PC-9 (cell line): ENCODE data around the gene IL18. TPM values are rescaled to one million over a fixed set of nuclear protein-coding genes. Genes with fewer than 3 reads are reported as not detected.

Source experiments
- BruUV-seq: library from RNA; stranded (reverse); fragments of 400-500 nt; replicated peaks from 2 replicates; lab custom pipeline; 2021; lab: Mats Ljungman, UMichigan
- CTCF ChIA-PET: fragments of 300-600 bp; sonication (Branson Sonifier 250); formaldehyde crosslinking; loops from one replicate; lab custom pipeline; 2022; ENCODE audit warnings: antibody characterized with exemption; lab: Charles Lee
- POLR2A ChIA-PET: fragments of 300-600 bp; sonication (Branson Sonifier 250); formaldehyde crosslinking; loops from one replicate; lab custom pipeline; 2022; ENCODE audit warnings: antibody characterized with exemption; ENCODE audit not compliant: unreplicated experiment; lab: Charles Lee
- DNase-seq, 2 experiments: peaks; one replicate each; pipeline versions ENCODE4 v3.0.0 to v3.0.0-alpha.2; 2015 to 2022; ENCODE audit warnings: mixed read lengths in 1 of 2
- H2AFZ ChIP-seq: fragments of 200-600 bp; sonication (generic); 2 replicates; pipeline ENCODE4 v1.8.1; 2017; ENCODE audit warnings: antibody characterized with exemption
- H3F3A ChIP-seq: fragments of 200-600 bp; sonication (generic); 2 replicates; pipeline ENCODE4 v1.8.1; 2017; ENCODE audit warnings: antibody characterized with exemption, mild to moderate bottlenecking, low read depth; ENCODE audit not compliant: insufficient read depth
- H3K27ac ChIP-seq: fragments of 200-600 bp; sonication (generic); 2 replicates; pipeline ENCODE4 v1.6.1; 2016; ENCODE audit warnings: mixed run types
- H3K27me3 ChIP-seq: fragments of 200-600 bp; sonication (generic); 2 replicates; pipeline ENCODE4 v1.6.1; 2016; ENCODE audit warnings: low read depth, mixed run types; ENCODE audit not compliant: insufficient read depth
- H3K36me3 ChIP-seq: fragments of 200-600 bp; sonication (generic); 2 replicates; pipeline ENCODE4 v1.6.1; 2016; ENCODE audit warnings: low read depth, mixed run types
- H3K4me1 ChIP-seq: fragments of 200-600 bp; sonication (generic); replicated peaks from 2 replicates; pipeline ENCODE4 v1.6.1; 2016; ENCODE audit warnings: mixed run types; ENCODE audit not compliant: insufficient read depth
- H3K4me2 ChIP-seq: fragments of 200-600 bp; sonication (generic); 2 replicates; pipeline ENCODE4 v1.6.1; 2017; ENCODE audit warnings: mixed run types
- H3K4me3 ChIP-seq: fragments of 200-600 bp; sonication (generic); 2 replicates; pipeline ENCODE4 v1.6.1; 2016; ENCODE audit warnings: mixed run types
- H3K79me2 ChIP-seq: fragments of 200-600 bp; sonication (generic); 2 replicates; pipeline ENCODE4 v1.6.1; 2017; ENCODE audit warnings: low read depth, mixed run types
- H3K9me2 ChIP-seq: fragments of 200-600 bp; sonication (generic); 2 replicates; pipeline ENCODE4 v1.8.1; 2017; ENCODE audit warnings: mild to moderate bottlenecking; ENCODE audit not compliant: insufficient read depth
- H3K9me3 ChIP-seq: fragments of 200-600 bp; sonication (generic); 2 replicates; pipeline ENCODE4 v1.8.1; 2016; ENCODE audit warnings: low read depth; ENCODE audit not compliant: insufficient read depth
- H4K20me1 ChIP-seq: fragments of 200-600 bp; sonication (generic); 2 replicates; pipeline ENCODE4 v1.8.1; 2017; ENCODE audit not compliant: insufficient read depth
- EZH2 ChIP-seq: fragments of 200-600 bp; sonication (generic); IDR thresholded peaks from 2 replicates; pipeline ENCODE4 v1.8.0; 2017; ENCODE audit warnings: antibody characterized with exemption, low read depth
- intact Hi-C: fragments of 100-400 bp; cut with micrococcal nuclease; formaldehyde crosslinking; loops from one replicate; pipeline ENCODE4 v1.10.0; 2022; ENCODE audit not compliant: unreplicated experiment
- total RNA-seq: library from RNA; stranded (reverse); gene quantifications from 2 replicates; pipeline ENCODE4 v1.2.3, GENCODE V29; 2021
- TF ChIP-seq, protein P1 (sequence below): fragments of 200-600 bp; sonication (generic); conservative IDR thresholded peaks from 2 replicates; pipeline ENCODE4 v1.6.1; 2017; ENCODE audit warnings: mixed run types, antibody characterized with exemption, mild to moderate bottlenecking, moderate library complexity

Gene IL18
- total RNA-seq, 1 experiment from 2014 or later, result 42.8 TPM

DNA sequence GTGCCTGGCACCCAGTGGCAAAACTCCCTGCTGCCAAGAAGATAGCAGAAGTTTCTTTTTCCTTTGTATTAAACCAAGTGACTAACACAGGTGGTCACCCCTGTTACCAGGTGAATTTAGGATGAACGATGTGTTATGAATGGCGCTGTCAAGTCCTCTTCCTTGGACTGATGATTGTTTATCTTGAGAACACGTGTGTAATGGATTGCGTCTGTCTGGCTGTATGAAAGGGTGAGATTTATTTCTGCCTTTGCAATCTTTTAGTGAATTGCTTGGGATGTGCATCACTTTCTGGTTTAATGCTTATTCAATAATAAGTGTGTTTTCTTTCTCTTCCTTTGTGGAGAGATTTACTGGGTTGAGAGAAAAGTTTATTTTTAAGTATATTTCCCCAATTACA is 40.8 kb downstream of the IL18 start:
- no TSS peak for BruUV-seq
- Histone ChIP-seq H2AFZ (no peak overlapping the region), H3K9me3 (no peaks in the 10 kb centered on the region), H3K27me3 (no peaks in the 10 kb centered on the region), H3K79me2 (no peaks in the 10 kb centered on the region), H3K27ac (no peak overlapping the region), H3K4me2 (no peak overlapping the region), H3K36me3 (no peaks in the 10 kb centered on the region), H4K20me1 (no peaks in the 10 kb centered on the region), H3K9me2 (no peaks in the 10 kb centered on the region), H3F3A (peaks cover 5% of the 10 kb centered on the region), H3K4me3 (no peak overlapping the region), H3K4me1 (peaks cover 2% of the 10 kb centered on the region; the same call in 1 of the 2 replicates)
- CTCF ChIA-PET, result no interaction called here
- POLR2A ChIA-PET, result no interaction called here
- no peak for DNase-seq
- intact Hi-C loops, result no loop called here
- TF ChIP-seq, protein P1, sequence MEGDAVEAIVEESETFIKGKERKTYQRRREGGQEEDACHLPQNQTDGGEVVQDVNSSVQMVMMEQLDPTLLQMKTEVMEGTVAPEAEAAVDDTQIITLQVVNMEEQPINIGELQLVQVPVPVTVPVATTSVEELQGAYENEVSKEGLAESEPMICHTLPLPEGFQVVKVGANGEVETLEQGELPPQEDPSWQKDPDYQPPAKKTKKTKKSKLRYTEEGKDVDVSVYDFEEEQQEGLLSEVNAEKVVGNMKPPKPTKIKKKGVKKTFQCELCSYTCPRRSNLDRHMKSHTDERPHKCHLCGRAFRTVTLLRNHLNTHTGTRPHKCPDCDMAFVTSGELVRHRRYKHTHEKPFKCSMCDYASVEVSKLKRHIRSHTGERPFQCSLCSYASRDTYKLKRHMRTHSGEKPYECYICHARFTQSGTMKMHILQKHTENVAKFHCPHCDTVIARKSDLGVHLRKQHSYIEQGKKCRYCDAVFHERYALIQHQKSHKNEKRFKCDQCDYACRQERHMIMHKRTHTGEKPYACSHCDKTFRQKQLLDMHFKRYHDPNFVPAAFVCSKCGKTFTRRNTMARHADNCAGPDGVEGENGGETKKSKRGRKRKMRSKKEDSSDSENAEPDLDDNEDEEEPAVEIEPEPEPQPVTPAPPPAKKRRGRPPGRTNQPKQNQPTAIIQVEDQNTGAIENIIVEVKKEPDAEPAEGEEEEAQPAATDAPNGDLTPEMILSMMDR, result no peak
- TF ChIP-seq EZH2, result no peak

DNA sequence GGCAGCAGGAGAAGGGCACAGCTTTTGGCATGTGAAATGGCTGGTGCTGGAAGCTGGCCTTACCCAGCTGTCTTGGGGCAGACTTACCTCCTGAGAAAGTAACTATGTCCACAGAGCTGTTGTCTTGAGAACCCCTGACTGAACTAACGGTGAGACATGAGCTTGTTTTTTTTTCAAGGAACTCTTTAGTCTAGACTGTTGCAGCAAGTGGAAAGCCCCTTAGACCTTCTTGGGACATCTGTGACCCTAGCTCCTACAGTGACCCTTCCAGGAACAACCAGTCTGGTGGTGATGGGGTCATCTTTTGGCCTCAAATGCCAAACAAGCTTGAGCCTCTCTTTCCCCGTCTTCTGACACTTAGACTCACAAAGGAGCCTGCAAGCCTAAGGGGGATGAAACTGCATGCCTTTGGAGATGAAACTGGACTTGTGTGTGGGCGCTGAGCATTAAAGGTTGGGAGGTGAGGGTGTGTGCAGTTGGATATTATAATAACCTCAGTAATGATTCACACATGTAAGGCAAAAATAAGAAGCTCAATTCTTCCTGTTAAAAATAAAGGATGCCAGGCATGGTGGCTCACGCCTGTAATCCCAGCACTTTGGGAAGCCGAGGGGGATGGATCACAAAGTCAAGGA is 41.8 kb downstream of the IL18 start:
- no peaks in the 10 kb centered on the region; the same call in 1 of the 2 replicates for H3F3A ChIP-seq
- no peaks in the 10 kb centered on the region for H4K20me1 ChIP-seq
- H3K27me3 ChIP-seq, result no peaks in the 10 kb centered on the region
- H2AFZ ChIP-seq, result no peak overlapping the region
- CTCF ChIA-PET, result no interaction called here
- H3K27ac ChIP-seq, result no peak overlapping the region
- no TSS peak for BruUV-seq
- no peak overlapping the region for H3K4me2 ChIP-seq
- no peaks in the 10 kb centered on the region for H3K79me2 ChIP-seq
- no peaks in the 10 kb centered on the region for H3K4me1 ChIP-seq
- no peaks in the 10 kb centered on the region for H3K9me3 ChIP-seq
- H3K9me2 ChIP-seq, result no peaks in the 10 kb centered on the region
- no peak for DNase-seq
- H3K4me3 ChIP-seq, result no peak overlapping the region
- no peaks in the 10 kb centered on the region for H3K36me3 ChIP-seq
- intact Hi-C loops, result no loop called here
- POLR2A ChIA-PET, result no interaction called here
- no peak for TF ChIP-seq EZH2
- TF ChIP-seq, protein P1, result no peak

DNA sequence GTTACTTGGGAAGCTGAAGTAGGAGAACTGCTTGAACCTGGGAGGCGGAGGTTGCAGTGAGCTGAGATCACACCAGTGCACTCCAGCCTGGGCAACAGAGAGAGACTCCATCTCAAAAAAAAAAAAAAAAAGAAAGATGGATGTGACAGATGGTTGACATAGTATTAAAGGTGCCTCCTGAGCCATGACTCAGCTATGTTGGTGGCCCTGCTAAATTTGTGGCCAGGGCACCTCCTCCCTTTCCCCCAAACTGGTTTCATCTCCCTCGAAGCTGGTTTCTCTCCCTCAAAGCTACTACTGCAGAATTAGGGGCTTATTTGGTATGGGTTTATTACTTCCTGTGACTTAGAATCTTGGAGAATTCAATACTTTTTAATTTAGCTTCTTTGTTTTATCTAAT is 45.7 kb downstream of the IL18 start:
- Histone ChIP-seq H3K9me2 (no peaks in the 10 kb centered on the region), H3F3A (0 out of 2 replicates have a peak, but pooled peaks cover 4% of the 10 kb centered on the region), H3K36me3 (no peaks in the 10 kb centered on the region), H3K4me3 (no peak overlapping the region), H3K4me2 (no peak overlapping the region), H3K27me3 (no peaks in the 10 kb centered on the region), H4K20me1 (no peaks in the 10 kb centered on the region), H2AFZ (no peak overlapping the region), H3K27ac (no peak overlapping the region), H3K79me2 (no peaks in the 10 kb centered on the region), H3K9me3 (no peaks in the 10 kb centered on the region), H3K4me1 (peaks cover 3% of the 10 kb centered on the region; the same call in 1 of the 2 replicates)
- DNase-seq, result no peak
- BruUV-seq, result no TSS peak
- ChIA-PET POLR2A (no interaction called here), CTCF (no interaction called here)
- TF ChIP-seq, protein P1, result no peak
- no peak for TF ChIP-seq EZH2
- intact Hi-C loops, result no loop called here
